GM13976 (cell line): ENCODE results near the gene CAV3.

ENCODE experiments used
- DNase-seq: peaks from one replicate; pipeline ENCODE4 v3.0.0; 2012; ENCODE audit warnings: low spot score
- CTCF ChIP-seq: IDR thresholded peaks from 2 replicates; pipeline ENCODE4 v1.5.1; 2012; ENCODE audit warnings: borderline replicate concordance, mild to moderate bottlenecking; ENCODE audit not compliant: insufficient read depth; ENCODE audit errors: extremely low read depth, missing control alignments, control extremely low read depth
- in situ Hi-C: fragments of 300-500 bp; cut with MboI; formaldehyde crosslinking; loops from one replicate; pipeline ENCODE4 v1.12.0; 2022; ENCODE audit warnings: low sequenced_read_pairs, mixed read lengths, inconsistent platforms; ENCODE audit not compliant: unreplicated experiment

The CAV3 gene

GRCh38 chr3:8776406-8776805 lies 42.8 kb downstream of the CAV3 start:
- in situ Hi-C loops, result no loop called here
- no peak for DNase-seq
- no peak for TF ChIP-seq CTCF

- in situ Hi-C loops, result no loop called here
- peak; percentile 16 for DNase-seq
- TF ChIP-seq CTCF, result no peak
Measured at GRCh38 chr3:8777201-8777977, 43.8 kb downstream of the CAV3 start.

- no peak for TF ChIP-seq CTCF
- in situ Hi-C loops, result no loop called here
- DNase-seq, result no peak
Measured at GRCh38 chr3:8777978-8778267, 44.3 kb downstream of the CAV3 start.

DNA sequence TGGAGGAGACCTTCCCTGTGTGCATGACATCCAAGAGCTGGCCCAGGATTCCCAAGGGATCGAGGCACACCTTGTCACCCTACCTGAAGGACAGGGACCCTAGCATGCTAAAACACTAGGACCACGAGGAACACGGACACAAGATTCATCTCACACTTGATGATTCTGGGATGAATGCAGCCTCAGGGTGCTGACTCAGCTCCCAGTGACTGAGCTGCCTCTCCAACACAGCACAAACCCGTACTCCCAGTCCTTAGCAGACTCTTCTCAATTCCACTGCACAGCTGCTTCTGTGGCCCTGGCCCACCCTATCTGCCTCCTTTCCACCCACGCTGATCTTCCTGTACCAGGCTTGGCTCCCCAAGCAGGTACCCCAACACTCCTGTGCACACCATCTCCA lies 44.9 kb downstream of the CAV3 start:
- in situ Hi-C loops, result no loop called here
- no peak for DNase-seq
- no peak for TF ChIP-seq CTCF

GRCh38 chr3:8780279-8780678 lies 46.7 kb downstream of the CAV3 start:
- in situ Hi-C loops, result no loop called here
- peak; percentile 24 for DNase-seq

GRCh38 chr3:8784676-8785435 lies 51.3 kb downstream of the CAV3 start:
- DNase-seq, result no peak
- in situ Hi-C loops, result no loop called here

More at GRCh38 chr3:8780279-8780678, 46.7 kb downstream of the CAV3 start:
- no peak for TF ChIP-seq CTCF

More at GRCh38 chr3:8784676-8785435, 51.3 kb downstream of the CAV3 start:
- no peak for TF ChIP-seq CTCF
